ENCODE results near the gene NTM. TPM values are rescaled to one million over a fixed set of nuclear protein-coding genes. Genes with fewer than 3 reads are reported as not detected.
"Not testable (repeated sequence)": the region's sequence is repeated elsewhere in the genome, so short reads cannot be mapped to it uniquely, and the experiment has no call there.

NTM gene
- total RNA-seq, 1 donor from 2014 or later = 3.4 TPM

- intact Hi-C loops (cut with DNase I) = no loop called here
Observed at GRCh38 chr11:132367293-132367692, 996.9 kb downstream of the NTM start.

GRCh38 chr11:132370114-132370513 lies 999.7 kb downstream of the NTM start:
- DNase-seq (ENCODE audit: low spot score); intact Hi-C loops (cut with DNase I): not testable (repeated sequence)

More at GRCh38 chr11:132367293-132367692, 996.9 kb downstream of the NTM start:
- DNase-seq (ENCODE audit: low spot score) = no peak

- intact Hi-C loops (cut with DNase I) = no loop called here
- no peak for DNase-seq (ENCODE audit: low spot score)
Observed at GRCh38 chr11:132373405-132374143, 1003.2 kb downstream of the NTM start.

- intact Hi-C loops (cut with DNase I) = no loop called here
- DNase-seq (ENCODE audit: low spot score) = no peak
Observed at GRCh38 chr11:132379540-132379939, 1009.1 kb downstream of the NTM start.
